Measurements from ENCODE around the gene USP11. TPM values are rescaled to one million over a fixed set of nuclear protein-coding genes. Genes with fewer than 3 reads are reported as not detected.

Gene USP11
- total RNA-seq, 1 donor from 2014 or later: 72.5 TPM

- Mint-ChIP-seq H3K4me3 (ENCODE audit: unreplicated experiment) (no peak overlapping the region), H3K9me3 (ENCODE audit: unreplicated experiment) (no peaks in the 10 kb centered on the region), H3K27ac (ENCODE audit: unreplicated experiment) (no peak overlapping the region), H3K27me3 (ENCODE audit: unreplicated experiment) (peaks cover 19% of the 10 kb centered on the region), H3K36me3 (ENCODE audit: low read depth, unreplicated experiment) (peaks cover 36% of the 10 kb centered on the region), H3K4me1 (ENCODE audit: unreplicated experiment) (peaks cover 25% of the 10 kb centered on the region)
- no peak for DNase-seq (ENCODE audit: low spot score)
- no peak for TF ChIP-seq CTCF (IDR thresholded peaks at IDR 0.05; ENCODE audit: unreplicated experiment)
Observed at GRCh38 chrX:47215291-47215900, 17.4 kb upstream of the USP11 start.

- Mint-ChIP-seq H3K4me1 (ENCODE audit: unreplicated experiment) (peaks cover 32% of the 10 kb centered on the region), H3K36me3 (ENCODE audit: low read depth, unreplicated experiment) (peaks cover 32% of the 10 kb centered on the region), H3K27me3 (ENCODE audit: unreplicated experiment) (peaks cover 19% of the 10 kb centered on the region), H3K4me3 (ENCODE audit: unreplicated experiment) (peak overlapping the region; percentile 94), H3K27ac (ENCODE audit: unreplicated experiment) (peak overlapping the region; percentile 87), H3K9me3 (ENCODE audit: unreplicated experiment) (no peaks in the 10 kb centered on the region)
- no peak for DNase-seq (ENCODE audit: low spot score)
- no peak for TF ChIP-seq CTCF (IDR thresholded peaks at IDR 0.05; ENCODE audit: unreplicated experiment)
Observed at GRCh38 chrX:47216393-47216925, 16.4 kb upstream of the USP11 start.

- peaks cover 32% of the 10 kb centered on the region for H3K4me1 Mint-ChIP-seq (ENCODE audit: unreplicated experiment)
- H3K4me3 Mint-ChIP-seq (ENCODE audit: unreplicated experiment): peak overlapping the region; percentile 94
- peaks cover 26% of the 10 kb centered on the region for H3K36me3 Mint-ChIP-seq (ENCODE audit: low read depth, unreplicated experiment)
- peak; percentile 9 for DNase-seq (ENCODE audit: low spot score)
- no peak for TF ChIP-seq CTCF (IDR thresholded peaks at IDR 0.05; ENCODE audit: unreplicated experiment)
- H3K9me3 Mint-ChIP-seq (ENCODE audit: unreplicated experiment): no peaks in the 10 kb centered on the region
- peak overlapping the region; percentile 87 for H3K27ac Mint-ChIP-seq (ENCODE audit: unreplicated experiment)
- peaks cover 19% of the 10 kb centered on the region for H3K27me3 Mint-ChIP-seq (ENCODE audit: unreplicated experiment)
Observed at GRCh38 chrX:47217121-47217851, 15.5 kb upstream of the USP11 start.

DNA sequence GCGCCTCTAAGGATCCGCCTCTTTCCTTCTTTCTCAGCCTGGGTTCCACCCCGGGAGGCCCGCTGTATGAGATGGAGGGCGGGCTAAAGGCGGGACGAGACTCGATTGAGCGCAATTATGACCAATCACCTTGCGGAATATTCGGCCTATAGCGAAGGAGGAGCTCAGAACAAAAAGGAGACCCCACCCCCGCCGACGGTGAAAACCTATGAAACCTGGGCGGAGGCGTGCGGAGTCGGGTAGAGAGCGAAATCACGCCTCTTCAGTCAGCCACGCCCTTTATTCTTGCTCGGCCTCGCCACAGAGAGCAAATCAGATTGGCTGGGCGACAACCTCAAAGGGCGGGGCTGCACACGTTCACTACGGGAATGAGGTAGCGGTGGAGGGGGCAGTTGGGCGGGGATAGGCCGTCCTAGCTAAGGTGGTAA is 14.9 kb upstream of the USP11 start:
- peaks cover 26% of the 10 kb centered on the region for H3K36me3 Mint-ChIP-seq (ENCODE audit: low read depth, unreplicated experiment)
- peak overlapping the region; percentile 95 for H3K27ac Mint-ChIP-seq (ENCODE audit: unreplicated experiment)
- H3K4me1 Mint-ChIP-seq (ENCODE audit: unreplicated experiment): peaks cover 32% of the 10 kb centered on the region
- TF ChIP-seq CTCF (IDR thresholded peaks at IDR 0.05; ENCODE audit: unreplicated experiment): no peak
- H3K4me3 Mint-ChIP-seq (ENCODE audit: unreplicated experiment): peak overlapping the region; percentile 94
- H3K9me3 Mint-ChIP-seq (ENCODE audit: unreplicated experiment): no peaks in the 10 kb centered on the region
- DNase-seq (ENCODE audit: low spot score): peak; percentile 82
- peaks cover 19% of the 10 kb centered on the region for H3K27me3 Mint-ChIP-seq (ENCODE audit: unreplicated experiment)
